ENCODE measurements around the gene MTRF1. TPM values are rescaled to one million over a fixed set of nuclear protein-coding genes. Genes with fewer than 3 reads are reported as not detected.
A peak's percentile ranks its signal among the peaks of the same experiment; 100 is the strongest.

The MTRF1 gene
- total RNA-seq, 4 donors from 2014 or later = 11.3 to 14.0 (median 12.2) TPM

DNA sequence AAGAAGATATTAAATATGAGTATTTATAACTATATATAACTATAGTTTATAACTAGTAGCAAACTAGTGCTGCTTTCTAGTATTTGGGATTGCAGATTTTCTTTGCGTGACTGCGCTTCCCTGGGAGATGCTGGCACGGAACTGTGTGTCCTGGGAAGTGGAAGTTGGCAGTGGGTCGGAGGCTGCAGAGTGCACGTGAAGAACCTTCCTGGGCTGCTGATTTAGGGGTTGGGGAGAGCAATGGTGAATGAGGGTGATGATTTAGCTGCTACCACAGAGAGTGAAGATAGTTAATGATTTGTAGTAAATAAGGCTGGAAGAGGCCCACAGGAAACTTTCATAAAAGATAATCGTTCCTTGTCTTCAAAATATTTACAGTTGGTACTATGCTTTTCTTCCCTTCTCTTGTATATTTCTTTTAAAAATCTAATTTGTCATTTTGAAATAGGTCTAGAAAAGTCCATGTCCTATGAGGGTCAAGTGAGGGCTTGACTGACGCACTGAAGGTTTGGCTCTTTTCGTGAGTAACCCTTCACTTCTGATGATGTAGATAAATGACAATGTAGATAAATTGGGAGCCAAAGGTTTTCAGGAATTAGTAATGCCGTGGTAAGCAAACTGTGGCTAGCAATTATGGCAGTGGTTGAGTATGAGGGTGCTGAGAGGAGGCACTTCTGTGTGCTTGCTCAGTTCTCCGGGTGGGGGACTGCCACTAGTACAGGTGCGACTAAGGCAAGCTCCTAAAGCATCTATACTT, 44.7 kb upstream of the MTRF1 start:
- Histone ChIP-seq H3K9me3 (no peaks in the 10 kb centered on the region), H3K27ac (no peak overlapping the region), H3K4me3 (no peak overlapping the region), H3K27me3 (no peaks in the 10 kb centered on the region), H3K4me1 (peaks cover 0 to 16% (median 3%) of the 10 kb centered on the region in 3 donors), H3K36me3 (no peaks in the 10 kb centered on the region)
- intact Hi-C loops (cut with DNase I) = no loop called here
- no peak for DNase-seq
- no peak for TF ChIP-seq POLR2A (IDR thresholded peaks at IDR 0.05)
- TF ChIP-seq, protein P1, sequence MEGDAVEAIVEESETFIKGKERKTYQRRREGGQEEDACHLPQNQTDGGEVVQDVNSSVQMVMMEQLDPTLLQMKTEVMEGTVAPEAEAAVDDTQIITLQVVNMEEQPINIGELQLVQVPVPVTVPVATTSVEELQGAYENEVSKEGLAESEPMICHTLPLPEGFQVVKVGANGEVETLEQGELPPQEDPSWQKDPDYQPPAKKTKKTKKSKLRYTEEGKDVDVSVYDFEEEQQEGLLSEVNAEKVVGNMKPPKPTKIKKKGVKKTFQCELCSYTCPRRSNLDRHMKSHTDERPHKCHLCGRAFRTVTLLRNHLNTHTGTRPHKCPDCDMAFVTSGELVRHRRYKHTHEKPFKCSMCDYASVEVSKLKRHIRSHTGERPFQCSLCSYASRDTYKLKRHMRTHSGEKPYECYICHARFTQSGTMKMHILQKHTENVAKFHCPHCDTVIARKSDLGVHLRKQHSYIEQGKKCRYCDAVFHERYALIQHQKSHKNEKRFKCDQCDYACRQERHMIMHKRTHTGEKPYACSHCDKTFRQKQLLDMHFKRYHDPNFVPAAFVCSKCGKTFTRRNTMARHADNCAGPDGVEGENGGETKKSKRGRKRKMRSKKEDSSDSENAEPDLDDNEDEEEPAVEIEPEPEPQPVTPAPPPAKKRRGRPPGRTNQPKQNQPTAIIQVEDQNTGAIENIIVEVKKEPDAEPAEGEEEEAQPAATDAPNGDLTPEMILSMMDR (IDR thresholded peaks at IDR 0.05) = no peak
- 79% methylated on average over 11 of the region's 11 CpGs for WGBS, 2 donors

DNA sequence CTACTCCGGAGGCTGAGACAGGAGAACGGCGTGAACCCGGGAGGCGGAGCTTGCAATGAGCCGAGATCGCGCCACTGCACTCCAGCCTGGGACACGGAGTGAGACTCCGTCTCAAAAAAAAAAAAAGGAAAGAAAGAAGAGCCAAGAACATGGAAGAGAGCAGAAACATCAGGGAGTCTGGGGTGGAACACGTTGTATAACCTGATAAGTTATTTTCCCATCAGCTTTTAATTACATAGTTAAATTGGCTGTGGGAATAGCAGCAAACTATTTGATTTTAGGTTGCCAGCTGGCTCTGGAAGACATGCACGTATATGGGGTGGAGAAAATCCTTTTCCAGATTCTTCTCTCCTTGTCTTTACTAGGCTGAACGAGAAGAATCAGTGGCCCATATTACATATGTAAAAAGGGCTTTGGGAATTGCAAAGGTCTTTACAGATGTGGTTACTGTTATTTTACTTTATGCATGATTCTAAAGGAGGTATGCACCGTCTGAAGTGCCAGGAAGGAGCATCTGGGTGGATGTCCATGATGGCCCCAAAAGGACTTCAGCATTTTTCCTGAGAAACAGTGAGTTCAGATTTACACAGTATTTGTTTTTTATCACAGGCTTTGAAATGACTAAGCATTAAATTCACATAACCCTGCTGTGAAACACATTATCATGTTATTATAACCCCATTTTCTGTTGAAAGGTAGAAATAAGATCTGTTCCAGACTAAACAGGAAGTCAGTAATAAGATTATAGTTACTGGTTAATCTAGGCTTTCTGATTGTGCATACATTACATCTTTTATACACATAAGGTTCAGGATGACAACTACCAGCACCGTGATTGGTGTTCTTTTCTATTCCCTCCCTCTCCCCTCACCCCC, 43.1 kb upstream of the MTRF1 start:
- no peak overlapping the region for H3K4me3 ChIP-seq
- 70 to 86% methylated on average over 13 to 15 of the region's 15 CpGs for WGBS, 2 donors
- DNase-seq = no peak
- H3K4me1 ChIP-seq = peaks cover 0 to 7% (median 0%) of the 10 kb centered on the region in 3 donors
- no peak overlapping the region for H3K27ac ChIP-seq
- H3K36me3 ChIP-seq = no peaks in the 10 kb centered on the region
- no peaks in the 10 kb centered on the region for H3K27me3 ChIP-seq
- H3K9me3 ChIP-seq = no peaks in the 10 kb centered on the region
- TF ChIP-seq POLR2A (IDR thresholded peaks at IDR 0.05) = no peak
- TF ChIP-seq, protein P1 (IDR thresholded peaks at IDR 0.05) = no peak
- intact Hi-C loops (cut with DNase I) = no loop called here

DNA sequence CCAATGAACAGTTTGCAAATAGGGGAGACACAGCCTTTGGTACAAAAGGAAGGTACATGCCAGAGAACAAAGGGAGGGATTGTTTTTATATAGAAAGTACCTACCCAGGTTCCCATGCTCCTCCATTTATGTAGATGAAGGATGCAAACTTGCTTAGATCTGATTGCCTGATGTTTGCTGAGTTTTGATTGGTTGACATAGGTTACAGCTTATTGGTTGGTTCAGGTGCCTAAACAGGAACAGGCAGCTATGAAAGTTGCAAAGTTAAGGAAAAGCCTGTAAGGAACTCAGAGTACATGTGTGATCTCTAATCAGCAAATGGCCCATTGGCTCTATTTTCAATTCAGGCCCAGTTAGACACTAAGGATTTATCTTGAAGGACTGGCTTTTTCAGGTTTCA, 41.2 kb upstream of the MTRF1 start:
- DNase-seq = no peak
- Histone ChIP-seq H3K27ac (no peak overlapping the region), H3K27me3 (no peaks in the 10 kb centered on the region), H3K4me1 (no peaks in the 10 kb centered on the region), H3K4me3 (no peak overlapping the region), H3K36me3 (no peaks in the 10 kb centered on the region), H3K9me3 (no peaks in the 10 kb centered on the region)
- no peak for TF ChIP-seq POLR2A (IDR thresholded peaks at IDR 0.05)
- TF ChIP-seq, protein P1 (IDR thresholded peaks at IDR 0.05) = no peak
- intact Hi-C loops (cut with DNase I) = no loop called here

DNA sequence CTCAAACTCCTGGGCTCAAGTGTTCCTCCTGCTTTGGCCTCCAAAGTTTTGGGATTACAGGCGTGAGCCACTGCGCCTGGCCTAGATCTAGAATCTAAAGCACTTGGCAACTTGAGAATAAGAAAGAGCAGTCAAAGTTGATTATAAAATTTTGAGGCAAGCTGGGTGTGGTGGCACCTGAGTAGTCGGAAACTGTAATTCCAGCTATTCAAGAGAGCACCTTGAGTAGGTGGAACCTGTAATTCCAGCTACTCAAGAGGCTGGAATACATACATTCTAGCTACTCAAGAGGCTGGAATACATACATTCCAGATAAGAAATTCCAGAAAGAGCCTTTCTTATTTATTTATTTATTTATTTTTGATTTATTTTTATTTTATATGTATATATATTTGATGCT, 39.4 kb upstream of the MTRF1 start:
- DNase-seq = no peak

More for the DNA sequence above, 39.4 kb upstream of the MTRF1 start:
- intact Hi-C loops (cut with DNase I) = no loop called here
- Histone ChIP-seq H3K4me3 (no peak overlapping the region), H3K9me3 (no peaks in the 10 kb centered on the region), H3K27me3 (no peaks in the 10 kb centered on the region), H3K36me3 (no peaks in the 10 kb centered on the region), H3K4me1 (no peaks in the 10 kb centered on the region), H3K27ac (peak overlapping the region in 1 of 4 donors; percentile 55)
- 83% methylated on average over 2 to 3 of the region's 3 CpGs for WGBS, 2 donors
- TF ChIP-seq, protein P1 (IDR thresholded peaks at IDR 0.05) = no peak
- TF ChIP-seq POLR2A (IDR thresholded peaks at IDR 0.05) = no peak
